Measurements from ENCODE around the gene COLGALT1. TPM values are rescaled to one million over a fixed set of nuclear protein-coding genes. Genes with fewer than 3 reads are reported as not detected.
"Not testable (repeated sequence)": the region's sequence is repeated elsewhere in the genome, so short reads cannot be mapped to it uniquely, and the experiment has no call there.

Gene COLGALT1
- total RNA-seq, 1 donor from 2014 or later = 74.2 TPM

DNA sequence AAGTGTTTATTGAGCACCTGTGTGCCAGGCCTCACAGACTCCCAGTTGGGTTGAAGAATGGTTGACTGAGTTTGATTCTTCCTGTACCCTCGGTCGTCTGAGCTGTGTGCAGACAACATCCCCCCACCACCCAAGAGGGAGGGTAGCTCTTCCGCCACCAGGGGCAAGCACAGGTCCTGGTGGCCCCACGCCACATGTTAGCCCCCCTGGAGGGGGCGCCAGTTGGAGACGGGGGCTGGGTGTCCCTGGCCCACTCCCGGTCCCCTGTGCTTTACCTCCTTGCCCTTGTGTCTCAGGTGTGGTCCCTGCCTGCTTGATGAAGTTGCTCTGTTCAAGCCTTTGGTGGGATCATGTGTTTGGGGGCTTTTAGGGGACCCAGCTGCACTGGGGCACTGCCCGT is 27.2 kb downstream of the COLGALT1 start:
- Histone ChIP-seq H3K27me3 (ENCODE audit: control insufficient read depth, insufficient read depth, low read length) (no peaks in the 10 kb centered on the region), H3K4me3 (ENCODE audit: low read depth, low read length) (no peak overlapping the region), H3K36me3 (ENCODE audit: control insufficient read depth, insufficient read depth, low read length) (peaks cover 27% of the 10 kb centered on the region)
- TF ChIP-seq, protein P1, sequence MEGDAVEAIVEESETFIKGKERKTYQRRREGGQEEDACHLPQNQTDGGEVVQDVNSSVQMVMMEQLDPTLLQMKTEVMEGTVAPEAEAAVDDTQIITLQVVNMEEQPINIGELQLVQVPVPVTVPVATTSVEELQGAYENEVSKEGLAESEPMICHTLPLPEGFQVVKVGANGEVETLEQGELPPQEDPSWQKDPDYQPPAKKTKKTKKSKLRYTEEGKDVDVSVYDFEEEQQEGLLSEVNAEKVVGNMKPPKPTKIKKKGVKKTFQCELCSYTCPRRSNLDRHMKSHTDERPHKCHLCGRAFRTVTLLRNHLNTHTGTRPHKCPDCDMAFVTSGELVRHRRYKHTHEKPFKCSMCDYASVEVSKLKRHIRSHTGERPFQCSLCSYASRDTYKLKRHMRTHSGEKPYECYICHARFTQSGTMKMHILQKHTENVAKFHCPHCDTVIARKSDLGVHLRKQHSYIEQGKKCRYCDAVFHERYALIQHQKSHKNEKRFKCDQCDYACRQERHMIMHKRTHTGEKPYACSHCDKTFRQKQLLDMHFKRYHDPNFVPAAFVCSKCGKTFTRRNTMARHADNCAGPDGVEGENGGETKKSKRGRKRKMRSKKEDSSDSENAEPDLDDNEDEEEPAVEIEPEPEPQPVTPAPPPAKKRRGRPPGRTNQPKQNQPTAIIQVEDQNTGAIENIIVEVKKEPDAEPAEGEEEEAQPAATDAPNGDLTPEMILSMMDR (IDR thresholded peaks at IDR 0.05; ENCODE audit: insufficient read depth, low read length, severe bottlenecking) = no peak
- FAIRE-seq = no peak
- no peak for DNase-seq (ENCODE audit: low read depth)

DNA sequence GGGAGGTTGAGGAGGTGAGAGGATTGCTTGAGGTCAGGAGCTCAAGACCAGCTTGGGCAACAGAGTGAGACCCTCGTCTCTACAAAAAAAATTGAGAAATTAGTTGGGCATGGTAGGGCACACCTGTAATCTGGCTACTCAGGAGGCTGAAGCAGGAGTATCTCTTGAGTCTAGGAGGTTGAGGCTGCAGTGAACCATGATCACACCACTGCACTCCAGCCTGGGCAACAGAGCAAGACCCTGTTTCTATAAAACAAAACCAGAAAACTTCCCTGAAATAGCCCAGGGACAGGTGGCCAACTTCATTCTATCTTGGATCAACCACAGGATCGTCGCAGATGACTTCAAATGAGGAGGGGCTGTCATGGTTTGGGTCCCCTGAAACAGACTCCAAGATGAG is 28.7 kb downstream of the COLGALT1 start:
- Histone ChIP-seq H3K4me3 (ENCODE audit: low read depth, low read length) (no peak overlapping the region), H3K36me3 (ENCODE audit: control insufficient read depth, insufficient read depth, low read length) (peaks cover 18% of the 10 kb centered on the region), H3K27me3 (ENCODE audit: control insufficient read depth, insufficient read depth, low read length) (no peaks in the 10 kb centered on the region)
- DNase-seq (ENCODE audit: low read depth) (no peak), FAIRE-seq (no peak)
- TF ChIP-seq, protein P1 (IDR thresholded peaks at IDR 0.05; ENCODE audit: insufficient read depth, low read length, severe bottlenecking) = no peak

DNA sequence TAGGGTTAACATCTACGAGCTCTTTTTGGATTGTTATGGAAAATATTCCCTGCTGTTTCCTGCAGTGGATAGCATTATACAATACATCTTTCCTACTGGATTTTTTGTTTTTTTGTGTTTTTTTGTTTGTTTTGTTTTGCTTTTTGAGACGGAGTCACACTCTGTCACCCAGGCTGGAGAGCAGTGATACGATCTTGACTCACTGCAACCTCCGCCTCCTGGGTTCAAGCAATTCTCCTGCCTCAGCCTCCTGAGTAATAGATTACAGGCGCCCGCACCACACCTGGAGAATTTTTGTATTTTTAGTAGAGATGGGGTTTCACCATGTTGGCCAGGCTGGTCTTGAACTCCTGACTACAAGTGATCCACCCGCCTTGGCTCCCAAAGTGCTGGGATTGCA is 29.9 kb downstream of the COLGALT1 start:
- peaks cover 11% of the 10 kb centered on the region for H3K36me3 ChIP-seq (ENCODE audit: control insufficient read depth, insufficient read depth, low read length)
- FAIRE-seq; DNase-seq (ENCODE audit: low read depth); H3K4me3 ChIP-seq (ENCODE audit: low read depth, low read length); H3K27me3 ChIP-seq (ENCODE audit: control insufficient read depth, insufficient read depth, low read length): not testable (repeated sequence)

DNA sequence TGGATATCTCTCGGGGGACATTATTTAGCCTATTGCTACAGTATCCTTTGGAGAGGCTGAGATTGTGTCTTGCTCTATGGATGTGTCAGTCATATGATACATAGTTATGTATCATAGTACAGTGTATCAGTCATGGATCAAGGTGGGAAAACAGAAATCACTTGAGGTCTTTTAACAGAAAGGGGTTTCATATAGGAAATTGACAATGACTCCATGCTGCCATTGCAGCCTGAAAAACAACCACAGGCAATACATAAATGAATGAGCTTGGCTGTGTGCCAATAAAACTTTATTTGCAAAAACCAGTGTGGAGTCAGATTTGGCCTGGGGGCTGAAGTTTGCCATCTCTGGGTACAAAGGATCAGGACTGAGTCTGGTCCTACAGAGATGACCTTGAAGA is 35.4 kb downstream of the COLGALT1 start:
- DNase-seq (ENCODE audit: low read depth) (no peak), FAIRE-seq (no peak)
- TF ChIP-seq, protein P1 (IDR thresholded peaks at IDR 0.05; ENCODE audit: insufficient read depth, low read length, severe bottlenecking) = no peak
- Histone ChIP-seq H3K36me3 (ENCODE audit: control insufficient read depth, insufficient read depth, low read length) (no peaks in the 10 kb centered on the region), H3K4me3 (ENCODE audit: low read depth, low read length) (no peak overlapping the region), H3K27me3 (ENCODE audit: control insufficient read depth, insufficient read depth, low read length) (no peaks in the 10 kb centered on the region)

DNA sequence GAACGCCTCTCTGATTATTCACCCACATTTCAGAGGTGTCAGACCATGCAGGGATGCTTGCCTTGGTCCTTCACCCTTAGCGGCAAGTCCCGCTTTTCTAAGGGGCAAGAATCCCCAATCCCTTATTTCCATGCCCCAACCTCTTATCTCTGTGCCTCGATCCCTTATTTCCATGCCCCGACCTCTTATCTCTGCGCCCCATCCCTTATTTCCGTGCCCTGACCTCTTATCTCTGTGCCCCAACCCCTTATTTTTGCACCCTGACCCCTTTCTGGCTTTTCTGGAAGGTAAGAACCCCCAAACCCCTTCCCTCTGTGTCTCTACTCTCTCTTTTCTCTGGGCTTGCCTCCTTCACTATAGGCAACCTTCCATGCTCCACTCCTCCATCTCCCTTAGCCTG is 38.8 kb downstream of the COLGALT1 start:
- FAIRE-seq; DNase-seq (ENCODE audit: low read depth); H3K36me3 ChIP-seq (ENCODE audit: control insufficient read depth, insufficient read depth, low read length); H3K27me3 ChIP-seq (ENCODE audit: control insufficient read depth, insufficient read depth, low read length); H3K4me3 ChIP-seq (ENCODE audit: low read depth, low read length): not testable (repeated sequence)

DNA sequence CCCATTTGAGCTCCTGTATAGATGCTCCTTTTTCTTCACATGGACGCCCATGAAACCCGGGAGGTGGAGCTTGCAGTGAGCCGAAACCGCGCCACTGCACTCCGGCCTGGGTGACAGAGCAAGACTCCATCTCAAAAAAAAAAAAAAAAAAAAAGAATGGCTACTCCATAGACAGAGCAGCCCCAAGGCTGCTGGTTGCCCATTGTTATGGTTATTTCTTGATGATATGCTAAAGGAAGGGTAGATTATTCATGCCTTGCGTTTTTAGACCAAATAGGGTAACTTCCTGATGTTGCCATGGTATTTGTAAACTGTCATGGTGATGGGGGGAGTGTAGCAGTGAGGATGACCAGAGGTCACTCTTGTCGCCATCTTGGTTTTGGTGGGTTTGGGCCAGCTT is 42.6 kb downstream of the COLGALT1 start:
- FAIRE-seq; H3K27me3 ChIP-seq (ENCODE audit: control insufficient read depth, insufficient read depth, low read length): not testable (repeated sequence)

DNA sequence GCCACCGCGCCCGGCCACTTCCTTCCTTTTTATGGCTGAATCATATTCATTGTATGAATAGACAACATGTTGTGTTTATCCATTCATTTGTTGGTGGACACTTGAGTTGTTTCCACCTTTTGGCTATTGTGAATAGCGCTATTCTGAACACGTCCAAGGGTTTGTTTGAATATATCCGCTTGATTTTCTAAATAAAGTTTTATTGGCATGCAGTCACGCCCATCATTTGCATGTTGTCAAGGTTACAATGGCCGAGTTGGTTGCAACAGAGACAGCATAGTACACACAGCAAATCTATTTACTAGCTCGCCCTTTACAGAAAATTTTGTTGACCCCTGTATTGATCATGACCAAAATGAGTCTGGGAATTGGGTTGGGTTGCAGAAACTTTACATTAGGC is 43.5 kb downstream of the COLGALT1 start:
- H3K4me3 ChIP-seq (ENCODE audit: low read depth, low read length) = no peak overlapping the region
- TF ChIP-seq, protein P1 (IDR thresholded peaks at IDR 0.05; ENCODE audit: insufficient read depth, low read length, severe bottlenecking) = no peak
- H3K36me3 ChIP-seq (ENCODE audit: control insufficient read depth, insufficient read depth, low read length) = no peaks in the 10 kb centered on the region
- DNase-seq (ENCODE audit: low read depth) = no peak
- no peak for FAIRE-seq
- peaks cover 2% of the 10 kb centered on the region for H3K27me3 ChIP-seq (ENCODE audit: control insufficient read depth, insufficient read depth, low read length)

More for the DNA sequence above, 42.6 kb downstream of the COLGALT1 start:
- not testable (repeated sequence) for DNase-seq (ENCODE audit: low read depth); H3K36me3 ChIP-seq (ENCODE audit: control insufficient read depth, insufficient read depth, low read length); H3K4me3 ChIP-seq (ENCODE audit: low read depth, low read length)
